Fibroblast of skin of abdomen (primary cell): Measurements from ENCODE around the gene LRRC63.

Experiments
- DNase-seq: peaks from one replicate; pipeline ENCODE4 v3.0.0-alpha.2; 2013

LRRC63 gene

GRCh38 chr13:46313432-46314257 is 101.9 kb downstream of the LRRC63 start:
- no peak for DNase-seq

- no peak for DNase-seq
Measured at GRCh38 chr13:46314587-46314986, 102.9 kb downstream of the LRRC63 start.

GRCh38 chr13:46315036-46315435 is 103.3 kb downstream of the LRRC63 start:
- DNase-seq = no peak

GRCh38 chr13:46315491-46316075 is 103.9 kb downstream of the LRRC63 start:
- DNase-seq = no peak

GRCh38 chr13:46317120-46317519 is 105.4 kb downstream of the LRRC63 start:
- peak; percentile 44 for DNase-seq

GRCh38 chr13:46318986-46319385 is 107.3 kb downstream of the LRRC63 start:
- DNase-seq = no peak

GRCh38 chr13:46320406-46320805 is 108.7 kb downstream of the LRRC63 start:
- DNase-seq = no peak

GRCh38 chr13:46320821-46321220 is 109.1 kb downstream of the LRRC63 start:
- DNase-seq = no peak

- peak; percentile 74 for DNase-seq
Measured at GRCh38 chr13:46321494-46322225, 109.9 kb downstream of the LRRC63 start.

GRCh38 chr13:46324976-46325375 is 113.2 kb downstream of the LRRC63 start:
- peak; percentile 78 for DNase-seq
